Mucosa of descending colon (tissue), 3 donors: ENCODE results near the gene ATP13A3. TPM values are rescaled to one million over a fixed set of nuclear protein-coding genes. Genes with fewer than 3 reads are reported as not detected.
"Not testable (repeated sequence)": the region's sequence is repeated elsewhere in the genome, so short reads cannot be mapped to it uniquely, and the experiment has no call there.

Experiments
- ATAC-seq: fragments of 200-7000 bp; cut with Tn5 transposase; one replicate; pipeline ENCODE4 v1.9.1; 2020; ENCODE audit warnings: mild to moderate bottlenecking, moderate library complexity
- DNase-seq, 3 donors: peaks; one replicate each; pipeline ENCODE4 v3.0.0-alpha.2; 2020
- H3K36me3 ChIP-seq: fragments of 200-600 bp; one replicate; pipeline ENCODE4 v1.8.0; 2021; ENCODE audit warnings: low read depth, mild to moderate bottlenecking
- H3K4me1 ChIP-seq: fragments of 200-600 bp; one replicate; pipeline ENCODE4 v1.8.0; 2021; ENCODE audit warnings: low read depth, mild to moderate bottlenecking
- H3K4me3 ChIP-seq: fragments of 200-600 bp; one replicate; pipeline ENCODE4 v1.8.0; 2021; ENCODE audit warnings: mild to moderate bottlenecking
- H3K9me3 ChIP-seq: fragments of 200-600 bp; one replicate; pipeline ENCODE4 v1.8.0; 2021; ENCODE audit warnings: mild to moderate bottlenecking
- intact Hi-C, 2 donors: fragments of 100-400 bp; cut with DNase I in 1 of 2; cut with micrococcal nuclease in 1 of 2; formaldehyde crosslinking; loops; one replicate each; pipeline versions ENCODE4 v1.11.0 to v1.11.1; 2022; cut with DNase I, micrococcal nuclease
- total RNA-seq, 3 donors: library from RNA; stranded (reverse); fragmentation: NEBNext Ultra II Directional in 2 of 3; extraction: Animal tissue kit (Norgen Biotek cat#: 25700) in 2 of 3; gene quantifications; one replicate each; pipeline versions ENCODE4 v1.2.1 to v1.2.4, GENCODE V29; 2021 to 2023
- TF ChIP-seq, protein P1 (sequence below): fragments of 200-600 bp; IDR thresholded peaks from one replicate; pipeline ENCODE4 v1.8.0; 2022; ENCODE audit warnings: antibody characterized with exemption, mild to moderate bottlenecking
- donor health status: DM: no; HTN: no; CAD: no; lungs with moderate emphysema.
- donor health status: DM: no; HTN: no; CAD: no.
- donor health status: DM: no; HTN: yes; CAD: no.

The ATP13A3 gene
- total RNA-seq, 3 donors from 2014 or later, result 76.2 to 96.1 (median 83.9) TPM

- intact Hi-C loops, result no loop called here
Measured at GRCh38 chr3:194504861-194505260, 18.1 kb upstream of the ATP13A3 start.

GRCh38 chr3:194504146-194504545, 17.3 kb upstream of the ATP13A3 start:
- TF ChIP-seq, protein P1, sequence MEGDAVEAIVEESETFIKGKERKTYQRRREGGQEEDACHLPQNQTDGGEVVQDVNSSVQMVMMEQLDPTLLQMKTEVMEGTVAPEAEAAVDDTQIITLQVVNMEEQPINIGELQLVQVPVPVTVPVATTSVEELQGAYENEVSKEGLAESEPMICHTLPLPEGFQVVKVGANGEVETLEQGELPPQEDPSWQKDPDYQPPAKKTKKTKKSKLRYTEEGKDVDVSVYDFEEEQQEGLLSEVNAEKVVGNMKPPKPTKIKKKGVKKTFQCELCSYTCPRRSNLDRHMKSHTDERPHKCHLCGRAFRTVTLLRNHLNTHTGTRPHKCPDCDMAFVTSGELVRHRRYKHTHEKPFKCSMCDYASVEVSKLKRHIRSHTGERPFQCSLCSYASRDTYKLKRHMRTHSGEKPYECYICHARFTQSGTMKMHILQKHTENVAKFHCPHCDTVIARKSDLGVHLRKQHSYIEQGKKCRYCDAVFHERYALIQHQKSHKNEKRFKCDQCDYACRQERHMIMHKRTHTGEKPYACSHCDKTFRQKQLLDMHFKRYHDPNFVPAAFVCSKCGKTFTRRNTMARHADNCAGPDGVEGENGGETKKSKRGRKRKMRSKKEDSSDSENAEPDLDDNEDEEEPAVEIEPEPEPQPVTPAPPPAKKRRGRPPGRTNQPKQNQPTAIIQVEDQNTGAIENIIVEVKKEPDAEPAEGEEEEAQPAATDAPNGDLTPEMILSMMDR, result no peak
- H3K9me3 ChIP-seq, result no peaks in the 10 kb centered on the region
- no peaks in the 10 kb centered on the region for H3K4me1 ChIP-seq
- no peaks in the 10 kb centered on the region for H3K36me3 ChIP-seq
- no peak overlapping the region for H3K4me3 ChIP-seq
- DNase-seq, result no peak
- ATAC-seq, result no peak
- intact Hi-C loops, result no loop called here

More at GRCh38 chr3:194504861-194505260, 18.1 kb upstream of the ATP13A3 start:
- TF ChIP-seq, protein P1, result no peak
- Histone ChIP-seq H3K4me1 (no peaks in the 10 kb centered on the region), H3K9me3 (no peaks in the 10 kb centered on the region), H3K4me3 (no peak overlapping the region), H3K36me3 (no peaks in the 10 kb centered on the region)
- no peak for ATAC-seq
- no peak for DNase-seq

DNA sequence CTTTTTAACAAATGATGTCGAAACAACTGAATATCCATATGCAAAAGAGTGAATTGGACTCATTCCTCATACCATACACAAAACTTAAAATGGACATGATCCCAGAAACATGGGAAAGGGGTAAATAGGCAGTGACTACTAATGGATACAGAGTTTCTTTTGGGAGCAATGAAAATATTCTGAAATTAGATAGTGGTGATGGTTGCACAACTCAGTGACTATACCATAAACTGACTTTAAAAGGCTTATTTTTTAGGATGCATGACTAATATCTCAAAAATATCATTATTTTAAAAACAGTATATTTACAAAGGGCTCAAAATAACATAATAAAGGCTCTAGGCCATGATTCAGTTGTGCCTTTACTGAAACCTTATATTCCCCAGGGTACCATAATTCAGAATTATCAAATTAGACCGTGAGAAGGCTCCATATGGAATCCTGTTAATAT, 16.3 kb upstream of the ATP13A3 start:
- no peak for DNase-seq
- intact Hi-C loops, result no loop called here
- ATAC-seq, result no peak
- Histone ChIP-seq H3K9me3 (no peaks in the 10 kb centered on the region), H3K4me3 (no peak overlapping the region), H3K36me3 (no peaks in the 10 kb centered on the region), H3K4me1 (peaks cover 4% of the 10 kb centered on the region)
- TF ChIP-seq, protein P1, result no peak

- Histone ChIP-seq H3K4me3 (no peak overlapping the region), H3K36me3 (no peaks in the 10 kb centered on the region), H3K9me3 (no peaks in the 10 kb centered on the region), H3K4me1 (peaks cover 22% of the 10 kb centered on the region)
- intact Hi-C loops, result no loop called here
- ATAC-seq, result no peak
- TF ChIP-seq, protein P1, result no peak
- no peak for DNase-seq
Measured at GRCh38 chr3:194500198-194500597, 13.4 kb upstream of the ATP13A3 start.

GRCh38 chr3:194499516-194499915, 12.7 kb upstream of the ATP13A3 start:
- intact Hi-C loops, H3K4me3 ChIP-seq, DNase-seq, ATAC-seq, H3K9me3 ChIP-seq, H3K36me3 ChIP-seq: not testable (repeated sequence)
- peaks cover 29% of the 10 kb centered on the region for H3K4me1 ChIP-seq

GRCh38 chr3:194497799-194498575, 11.2 kb upstream of the ATP13A3 start:
- intact Hi-C loops, result no loop called here
- peak; percentile 94 for ATAC-seq
- DNase-seq, result peak in 1 of 3 donors; percentile 69
- TF ChIP-seq, protein P1, result no peak
- Histone ChIP-seq H3K9me3 (no peaks in the 10 kb centered on the region), H3K4me1 (peaks cover 30% of the 10 kb centered on the region), H3K36me3 (no peaks in the 10 kb centered on the region), H3K4me3 (no peak overlapping the region)
